Esophagus squamous epithelium (tissue), 5 donors: ENCODE results near the gene CALML5. TPM values are rescaled to one million over a fixed set of nuclear protein-coding genes. Genes with fewer than 3 reads are reported as not detected.
A peak's percentile ranks its signal among the peaks of the same experiment; 100 is the strongest.

Experiments used
- DNase-seq: peaks from one replicate; lab custom pipeline; 2025; lab: John Stamatoyannopoulos, UW
- H3K27ac ChIP-seq, 4 donors: fragments of 200-600 bp; sonication (generic); one replicate each; pipeline ENCODE4 v1.5.1; 2016 to 2019; ENCODE audit warnings: mild to moderate bottlenecking in 1 of 4
- H3K27me3 ChIP-seq, 4 donors: fragments of 200-600 bp; sonication (generic); 1 replicate in 3 of 4; 2 replicates in 1 of 4; pipeline versions ENCODE4 v1.5.1 to v1.6.0; 2017 to 2021; ENCODE audit warnings: antibody characterized with exemption in 1 of 4
- H3K36me3 ChIP-seq, 3 donors: fragments of 200-600 bp; sonication (generic); one replicate each; pipeline ENCODE4 v1.5.1; 2016 to 2019
- H3K4me1 ChIP-seq, 3 donors: fragments of 200-600 bp; sonication (generic); one replicate each; pipeline ENCODE4 v1.5.1; 2017 to 2019
- H3K4me3 ChIP-seq, 4 donors: fragments of 200-600 bp; sonication (generic); 1 replicate in 3 of 4; 2 replicates in 1 of 4; pipeline ENCODE4 v1.5.1; 2016 to 2019; ENCODE audit warnings: mild to moderate bottlenecking in 2 of 4, moderate library complexity in 1 of 4
- H3K9me3 ChIP-seq, 3 donors: fragments of 200-600 bp; sonication (generic); one replicate each; pipeline ENCODE4 v1.5.1; 2016 to 2019
- POLR2A ChIP-seq, 4 donors: fragments of 450-650 bp; IDR thresholded peaks; one replicate each; pipeline ENCODE4 v1.6.1; 2017; ENCODE audit warnings: antibody characterized with exemption in 4 of 4, mild to moderate bottlenecking in 4 of 4, moderate library complexity in 3 of 4
- WGBS, 2 donors: methylation state at CpG; one replicate each; pipeline ENCODE4 v1.1.5; 2018; 5-methylcytosine and 5-hydroxymethylcytosine counted together
- intact Hi-C: fragments of 100-400 bp; cut with DNase I; formaldehyde crosslinking; loops from one replicate; pipeline ENCODE4 v1.15.0; 2022
- total RNA-seq, 4 donors: library from RNA; depleted of rRNA; stranded (reverse); fragments of >200 nt; gene quantifications; one replicate each; pipeline ENCODE4 v1.1.0, GENCODE V29; 2016
- TF ChIP-seq, protein P1 (sequence below), 6 experiments: fragments of 450-650 bp in 4 of 6; fragments of 200-600 bp in 2 of 6; sonication (generic) in 2 of 6; IDR thresholded peaks; one replicate each; pipeline ENCODE4 v1.5.1; 2016 to 2019; ENCODE audit warnings: antibody characterized with exemption in 6 of 6, mild to moderate bottlenecking in 4 of 6, moderate library complexity in 4 of 6
- donor health status: DM: yes; HTN: yes; CAD: no.

Gene CALML5
- total RNA-seq, 4 donors from 2014 or later: 14.5 to 148 (median 22.6) TPM

DNA sequence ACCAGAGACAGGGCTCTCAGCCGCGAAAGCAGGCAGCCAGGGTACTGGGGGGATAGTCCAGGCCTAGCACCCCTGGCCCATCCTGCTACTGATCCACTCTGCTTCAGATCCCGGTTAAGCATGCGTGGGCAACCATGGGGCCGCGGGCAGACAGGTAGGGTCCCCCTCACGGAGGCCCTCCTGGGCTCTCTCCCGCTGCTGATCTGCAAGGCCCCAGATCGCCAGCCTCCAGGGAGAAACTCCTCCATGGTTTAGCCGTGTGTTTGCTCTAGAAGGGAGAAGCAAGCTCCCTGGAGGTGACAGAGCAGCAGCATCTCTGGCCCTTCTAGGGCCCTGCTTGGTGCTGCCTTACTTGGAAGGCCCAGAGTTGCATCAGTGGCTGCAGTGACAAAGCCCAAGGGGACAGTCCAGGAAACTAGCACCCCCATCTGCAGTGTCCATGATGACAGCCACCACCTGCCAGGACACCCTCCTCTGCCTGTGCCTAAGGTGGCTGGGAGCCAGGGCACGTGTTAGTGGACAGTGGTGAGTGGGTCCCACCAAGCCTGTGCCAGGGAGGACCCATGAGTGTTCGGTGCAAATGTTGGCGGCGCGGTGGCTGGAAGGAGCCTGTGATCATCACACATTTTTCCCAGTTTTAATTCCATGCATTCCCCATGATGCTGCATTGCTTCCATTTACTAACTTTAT is 29.2 kb downstream of the CALML5 start:
- H3K27me3 ChIP-seq: no peaks in the 10 kb centered on the region
- H3K4me3 ChIP-seq: no peak overlapping the region
- H3K36me3 ChIP-seq: no peaks in the 10 kb centered on the region
- WGBS, 2 donors: 93 to 98% methylated on average over 5 of the region's 15 CpGs
- TF ChIP-seq POLR2A (IDR thresholded peaks at IDR 0.05): no peak
- TF ChIP-seq, protein P1, sequence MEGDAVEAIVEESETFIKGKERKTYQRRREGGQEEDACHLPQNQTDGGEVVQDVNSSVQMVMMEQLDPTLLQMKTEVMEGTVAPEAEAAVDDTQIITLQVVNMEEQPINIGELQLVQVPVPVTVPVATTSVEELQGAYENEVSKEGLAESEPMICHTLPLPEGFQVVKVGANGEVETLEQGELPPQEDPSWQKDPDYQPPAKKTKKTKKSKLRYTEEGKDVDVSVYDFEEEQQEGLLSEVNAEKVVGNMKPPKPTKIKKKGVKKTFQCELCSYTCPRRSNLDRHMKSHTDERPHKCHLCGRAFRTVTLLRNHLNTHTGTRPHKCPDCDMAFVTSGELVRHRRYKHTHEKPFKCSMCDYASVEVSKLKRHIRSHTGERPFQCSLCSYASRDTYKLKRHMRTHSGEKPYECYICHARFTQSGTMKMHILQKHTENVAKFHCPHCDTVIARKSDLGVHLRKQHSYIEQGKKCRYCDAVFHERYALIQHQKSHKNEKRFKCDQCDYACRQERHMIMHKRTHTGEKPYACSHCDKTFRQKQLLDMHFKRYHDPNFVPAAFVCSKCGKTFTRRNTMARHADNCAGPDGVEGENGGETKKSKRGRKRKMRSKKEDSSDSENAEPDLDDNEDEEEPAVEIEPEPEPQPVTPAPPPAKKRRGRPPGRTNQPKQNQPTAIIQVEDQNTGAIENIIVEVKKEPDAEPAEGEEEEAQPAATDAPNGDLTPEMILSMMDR (IDR thresholded peaks at IDR 0.05): no peak
- peaks cover 13 to 49% (median 22%) of the 10 kb centered on the region in 3 donors for H3K4me1 ChIP-seq
- H3K27ac ChIP-seq: no peak overlapping the region
- no peak for DNase-seq
- intact Hi-C loops: no loop called here
- H3K9me3 ChIP-seq: no peaks in the 10 kb centered on the region

DNA sequence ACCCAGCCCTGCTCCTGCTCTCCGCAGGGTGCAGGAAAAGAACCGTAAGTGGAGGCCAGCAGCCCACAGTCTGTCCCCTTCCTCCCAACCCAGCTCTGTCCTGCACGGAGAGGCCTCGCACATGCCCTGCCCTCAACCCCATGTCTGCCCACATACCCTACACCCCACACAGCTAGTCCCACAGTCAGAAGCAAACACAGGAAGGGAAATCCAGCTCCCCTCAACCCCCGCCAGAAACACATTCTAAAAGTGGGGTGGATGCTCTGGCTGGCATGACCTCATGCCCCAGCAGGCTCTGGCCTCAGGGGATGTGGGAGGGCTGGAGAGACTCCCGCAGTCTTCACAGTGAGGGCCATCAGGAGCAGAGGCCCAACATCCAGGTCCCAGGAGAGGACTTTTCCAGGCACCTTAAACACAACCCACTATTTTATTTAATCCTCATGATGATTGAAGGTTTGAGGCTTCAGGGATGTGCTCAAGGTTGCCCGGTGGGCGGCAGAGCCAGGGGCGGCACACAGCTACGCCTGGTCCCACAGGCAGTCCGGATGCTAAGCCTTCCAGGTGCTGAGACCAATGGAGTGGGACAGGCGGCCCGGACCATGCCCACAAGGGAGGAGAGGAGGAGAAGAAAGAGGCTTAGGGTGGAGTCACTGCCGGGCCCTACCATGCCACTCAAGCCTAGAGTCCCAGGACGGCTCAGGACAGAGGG is 29.9 kb downstream of the CALML5 start:
- Histone ChIP-seq H3K27ac (peak overlapping the region in 1 of 4 donors; percentile 9), H3K27me3 (no peaks in the 10 kb centered on the region), H3K36me3 (no peaks in the 10 kb centered on the region), H3K4me3 (no peak overlapping the region), H3K4me1 (peaks cover 13 to 44% (median 22%) of the 10 kb centered on the region in 3 donors), H3K9me3 (no peaks in the 10 kb centered on the region)
- intact Hi-C loops: no loop called here
- TF ChIP-seq, protein P1 (IDR thresholded peaks at IDR 0.05): no peak
- TF ChIP-seq POLR2A (IDR thresholded peaks at IDR 0.05): no peak
- WGBS, 2 donors: 61 to 78% methylated on average over 4 to 10 of the region's 15 CpGs
- DNase-seq: no peak

DNA sequence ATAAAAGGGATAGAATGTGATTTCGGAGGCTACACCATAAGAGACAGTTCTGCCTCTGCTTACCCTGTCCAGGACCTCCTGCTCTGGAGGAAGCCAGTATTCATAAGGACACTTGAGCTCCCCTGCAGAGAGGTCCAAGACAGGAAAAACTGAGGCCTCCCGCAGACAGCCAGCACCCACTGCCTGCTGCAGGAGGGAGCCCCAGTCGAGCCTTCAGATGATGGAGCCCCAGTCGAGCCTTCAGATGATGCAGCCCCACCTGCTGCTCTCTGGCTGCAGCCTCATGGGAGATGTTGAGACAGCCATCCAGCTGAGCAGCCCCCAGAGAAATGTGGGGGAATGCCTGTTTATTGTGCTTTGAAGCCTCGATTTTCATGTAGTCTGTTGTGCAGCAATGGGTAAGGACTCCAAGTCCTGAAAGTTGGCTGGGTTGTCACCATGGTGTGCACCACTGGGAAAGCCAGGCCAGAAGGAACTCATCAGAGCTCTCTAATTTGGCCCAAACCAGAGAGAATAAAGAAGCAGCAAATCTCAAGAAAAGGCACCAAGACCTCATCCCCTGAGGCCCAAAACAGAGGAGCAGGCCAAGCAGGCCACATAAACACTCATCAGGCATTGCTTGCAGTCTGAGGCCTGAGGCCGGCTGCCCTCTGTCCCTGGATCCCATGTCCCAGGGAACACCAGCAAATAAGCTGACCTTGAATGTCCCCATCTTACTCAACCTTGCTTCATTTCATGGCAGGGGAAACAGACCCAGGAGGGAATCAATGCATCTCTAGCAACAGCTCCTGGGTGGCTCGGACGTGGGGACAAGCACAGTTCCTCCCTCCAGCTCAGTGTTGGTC is 30.9 kb downstream of the CALML5 start:
- DNase-seq: no peak

DNA sequence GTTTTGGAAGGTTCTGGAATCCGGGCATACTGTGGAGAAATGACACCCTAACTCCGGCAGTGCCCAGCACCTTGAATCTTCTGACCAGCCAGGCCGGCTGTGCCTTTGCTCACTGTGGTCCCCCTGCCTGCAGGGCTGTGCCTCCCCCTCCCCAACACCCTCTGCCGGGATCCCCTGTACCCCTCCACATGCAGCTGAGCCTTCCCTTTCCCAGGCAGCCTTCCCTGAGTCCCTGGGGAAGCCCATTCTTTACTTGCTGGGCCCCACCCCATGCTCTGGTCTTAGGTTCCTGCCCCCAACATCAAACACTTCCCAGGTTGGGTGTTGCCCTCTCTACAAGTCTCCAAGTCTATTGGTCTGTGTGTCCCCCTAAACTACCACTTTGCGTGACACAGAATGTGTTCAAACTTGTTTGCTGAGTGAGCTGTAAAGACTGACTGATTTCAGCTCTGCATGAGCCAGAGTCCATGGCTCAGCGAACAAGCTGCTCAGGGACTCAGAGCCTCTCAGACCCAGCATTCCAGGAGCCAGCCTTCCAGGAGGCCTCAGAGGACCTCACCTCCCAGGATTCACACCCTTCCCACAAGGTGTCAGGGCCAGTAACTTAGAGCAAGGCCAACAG is 31.6 kb downstream of the CALML5 start:
- no peaks in the 10 kb centered on the region for H3K27me3 ChIP-seq
- no peaks in the 10 kb centered on the region for H3K36me3 ChIP-seq
- H3K4me3 ChIP-seq: no peak overlapping the region
- no peak for DNase-seq
- peak overlapping the region; percentile 62 to 82 (median 72) for H3K27ac ChIP-seq
- 64 to 71% methylated on average over 4 to 6 of the region's 6 CpGs for WGBS, 2 donors
- H3K4me1 ChIP-seq: peaks cover 13 to 49% (median 23%) of the 10 kb centered on the region in 3 donors
- intact Hi-C loops: no loop called here
- no peaks in the 10 kb centered on the region for H3K9me3 ChIP-seq
- TF ChIP-seq, protein P1 (IDR thresholded peaks at IDR 0.05): no peak
- no peak for TF ChIP-seq POLR2A (IDR thresholded peaks at IDR 0.05)

More for the DNA sequence above, 30.9 kb downstream of the CALML5 start:
- H3K9me3 ChIP-seq: no peaks in the 10 kb centered on the region
- WGBS, 2 donors: 75 to 95% methylated on average over 4 to 7 of the region's 8 CpGs
- TF ChIP-seq, protein P1 (IDR thresholded peaks at IDR 0.05): no peak
- TF ChIP-seq POLR2A (IDR thresholded peaks at IDR 0.05): no peak
- no peak overlapping the region for H3K4me3 ChIP-seq
- intact Hi-C loops: no loop called here
- H3K27ac ChIP-seq: peak overlapping the region in 2 of 4 donors; percentile 81 to 82
- H3K27me3 ChIP-seq: no peaks in the 10 kb centered on the region
- no peaks in the 10 kb centered on the region for H3K36me3 ChIP-seq
- H3K4me1 ChIP-seq: peaks cover 13 to 46% (median 22%) of the 10 kb centered on the region in 3 donors
